Measurements from ENCODE around the gene PARPBP. TPM values are rescaled to one million over a fixed set of nuclear protein-coding genes. Genes with fewer than 3 reads are reported as not detected.

The PARPBP gene
- polyA plus RNA-seq, 1 of the 3 experiments (the other 2 are of a cell fraction): 3.1 TPM

GRCh38 chr12:102202556-102202955 lies 82.6 kb downstream of the PARPBP start:
- CTCF ChIA-PET: no interaction called here
- WGBS (ENCODE audit: low lambda C conversion rate): 95% methylated on average over 4 of the region's 4 CpGs
- H4K20me1 ChIP-seq (ENCODE audit: insufficient read depth): no peaks in the 10 kb centered on the region

GRCh38 chr12:102204025-102204424 lies 84.0 kb downstream of the PARPBP start:
- no peak overlapping the region for H3K4me2 ChIP-seq
- 76% methylated on average over 2 of the region's 2 CpGs for WGBS (ENCODE audit: low lambda C conversion rate)
- no peaks in the 10 kb centered on the region for H4K20me1 ChIP-seq (ENCODE audit: insufficient read depth)
- no peak overlapping the region for H3K27ac ChIP-seq (ENCODE audit: low read depth in 2 of 2, low read length in 1 of 2)
- H2AFZ ChIP-seq (ENCODE audit: low read depth): no peak overlapping the region
- H3F3A ChIP-seq (replicated peaks; ENCODE audit: insufficient read depth): no peaks in the 10 kb centered on the region
- H3K9ac ChIP-seq: no peak overlapping the region
- no peaks in the 10 kb centered on the region for H3K79me2 ChIP-seq (ENCODE audit: insufficient read depth)
- no peaks in the 10 kb centered on the region for H3K36me3 ChIP-seq (replicated peaks in 1 of 2; ENCODE audit: control insufficient read depth in 1 of 2, insufficient read depth in 2 of 2, low read length in 1 of 2)
- ChIA-PET CTCF (no interaction called here), POLR2A (no interaction called here)
- no peak overlapping the region for H3K4me3 ChIP-seq (ENCODE audit: low read depth in 2 of 2, low read length in 1 of 2)
- no peaks in the 10 kb centered on the region for H3K27me3 ChIP-seq (ENCODE audit: insufficient read depth)
- H3K9me2 ChIP-seq: no peaks in the 10 kb centered on the region
- no peak for DNase-seq
- no peaks in the 10 kb centered on the region for H3K9me3 ChIP-seq
- H3K4me1 ChIP-seq (ENCODE audit: control insufficient read depth in 1 of 2, insufficient read depth in 2 of 2, low read depth in 1 of 2, low read length in 1 of 2): no peaks in the 10 kb centered on the region
- TF ChIP-seq GATA2 (CRISPR knock-in tag; IDR thresholded peaks at IDR 0.05) (no peak), MAX (IDR thresholded peaks at IDR 0.05; ENCODE audit: low read depth) (no peak), TAF1 (IDR thresholded peaks at IDR 0.05; ENCODE audit: borderline replicate concordance, low read depth, low read length) (no peak), RCOR1 (IDR thresholded peaks at IDR 0.05; ENCODE audit: low read length) (no peak), GABPA (IDR thresholded peaks at IDR 0.05; ENCODE audit: low read depth) (no peak), SMC3 (IDR thresholded peaks at IDR 0.05; ENCODE audit: low read depth, low read length) (no peak), ELF1 (IDR thresholded peaks at IDR 0.05) (no peak), IRF3 (IDR thresholded peaks at IDR 0.05; ENCODE audit: low read depth, low read length) (no peak), RXRA (IDR thresholded peaks at IDR 0.05; ENCODE audit: borderline replicate concordance, low read depth) (no peak), YY1 (IDR thresholded peaks at IDR 0.05; ENCODE audit: low read depth) (no peak), JUND (IDR thresholded peaks at IDR 0.05) (no peak), POLR2AphosphoS5 (IDR thresholded peaks at IDR 0.05; ENCODE audit: low read depth, low read length) (no peak), NFIC (IDR thresholded peaks at IDR 0.05; ENCODE audit: borderline replicate concordance) (no peak), EP300 (IDR thresholded peaks at IDR 0.05; ENCODE audit: borderline replicate concordance in 1 of 2, low read depth in 1 of 2, low read length in 1 of 2) (no peak)

More at GRCh38 chr12:102202556-102202955, 82.6 kb downstream of the PARPBP start:
- no peak for DNase-seq
- POLR2A ChIA-PET: no interaction called here
- Histone ChIP-seq H2AFZ (ENCODE audit: low read depth) (no peak overlapping the region), H3K4me2 (no peak overlapping the region), H3K27ac (ENCODE audit: low read depth in 2 of 2, low read length in 1 of 2) (no peak overlapping the region), H3F3A (replicated peaks; ENCODE audit: insufficient read depth) (no peaks in the 10 kb centered on the region), H3K9me3 (no peaks in the 10 kb centered on the region), H3K4me1 (ENCODE audit: control insufficient read depth in 1 of 2, insufficient read depth in 2 of 2, low read depth in 1 of 2, low read length in 1 of 2) (no peaks in the 10 kb centered on the region), H3K4me3 (ENCODE audit: low read depth in 2 of 2, low read length in 1 of 2) (no peak overlapping the region), H3K36me3 (replicated peaks in 1 of 2; ENCODE audit: control insufficient read depth in 1 of 2, insufficient read depth in 2 of 2, low read length in 1 of 2) (no peaks in the 10 kb centered on the region), H3K9ac (no peak overlapping the region), H3K79me2 (ENCODE audit: insufficient read depth) (no peaks in the 10 kb centered on the region), H3K27me3 (ENCODE audit: insufficient read depth) (no peaks in the 10 kb centered on the region), H3K9me2 (no peaks in the 10 kb centered on the region)
- TF ChIP-seq IRF3 (IDR thresholded peaks at IDR 0.05; ENCODE audit: low read depth, low read length) (no peak), MXI1 (IDR thresholded peaks at IDR 0.05; ENCODE audit: low read depth, low read length) (no peak), SMC3 (IDR thresholded peaks at IDR 0.05; ENCODE audit: low read depth, low read length) (no peak), FOSL2 (IDR thresholded peaks at IDR 0.05; ENCODE audit: borderline replicate concordance, low read depth) (no peak), TCF12 (IDR thresholded peaks at IDR 0.05) (no peak), POLR2AphosphoS5 (IDR thresholded peaks at IDR 0.05; ENCODE audit: low read depth, low read length) (no peak), TEAD4 (IDR thresholded peaks at IDR 0.05; ENCODE audit: borderline replicate concordance, insufficient read depth) (no peak), JUND (IDR thresholded peaks at IDR 0.05) (no peak), MEF2A (IDR thresholded peaks at IDR 0.05; ENCODE audit: borderline replicate concordance, low read depth) (no peak), RXRA (IDR thresholded peaks at IDR 0.05; ENCODE audit: borderline replicate concordance, low read depth) (no peak), PBX3 (IDR thresholded peaks at IDR 0.05) (no peak), GABPA (IDR thresholded peaks at IDR 0.05; ENCODE audit: low read depth) (no peak), USF2 (IDR thresholded peaks at IDR 0.05; ENCODE audit: borderline replicate concordance, low read depth, low read length) (no peak)

Measured in SK-N-SH (cell line).